MM.1S (cell line): ENCODE measurements around the gene IDH1.

ENCODE experiments used
- CTCF ChIP-seq: fragments of 300-600 bp; sonication (generic); IDR thresholded peaks from 2 replicates; pipeline ENCODE4 v1.5.1; 2016; ENCODE audit warnings: antibody characterized with exemption, low read length, mixed read lengths
- EZH2 ChIP-seq: fragments of 300-600 bp; sonication (generic); optimal IDR thresholded peaks from 2 replicates; pipeline ENCODE3; 2017; ENCODE audit warnings: low read depth, mild to moderate bottlenecking, antibody characterized with exemption, low read length, mixed read lengths

GRCh38 chr2:208207769-208208168, 47.1 kb downstream of the IDH1 start:
- TF ChIP-seq CTCF (no peak), EZH2 (no peak)
